Stomach (tissue), 4 donors: ENCODE measurements around the gene BBS5.

Source experiments
- CTCF ChIP-seq, 7 experiments: fragments of 450-650 bp in 4 of 7; fragments of 200-600 bp in 3 of 7; sonication (generic) in 3 of 7; IDR thresholded peaks; one replicate each; pipeline ENCODE4 v1.5.1; 2016 to 2019; ENCODE audit warnings: antibody characterized with exemption in 7 of 7, control low read depth in 2 of 7, mild to moderate bottlenecking in 1 of 7
- POLR2A ChIP-seq, 4 donors: fragments of 450-650 bp; IDR thresholded peaks; one replicate each; pipeline ENCODE4 v1.6.1; 2016; ENCODE audit warnings: antibody characterized with exemption in 4 of 4, control low read depth in 2 of 4, mild to moderate bottlenecking in 1 of 4, moderate library complexity in 1 of 4
- POLR2AphosphoS5 ChIP-seq, 3 donors: sonication (generic); formaldehyde crosslinking; IDR thresholded peaks; one replicate each; pipeline ENCODE4 v1.6.1; 2016; ENCODE audit warnings: antibody characterized with exemption in 3 of 3

- TF ChIP-seq CTCF (IDR thresholded peaks at IDR 0.05) (no peak), POLR2A (IDR thresholded peaks at IDR 0.05) (no peak), POLR2AphosphoS5 (IDR thresholded peaks at IDR 0.05) (no peak)
These were observed 955 bp upstream of the BBS5 start for GRCh38 chr2:169478339-169478738.
